ENCODE data around the gene CCT8. TPM values are rescaled to one million over a fixed set of nuclear protein-coding genes. Genes with fewer than 3 reads are reported as not detected.

Gene CCT8
- polyA plus RNA-seq, 1 of the 3 experiments (the other 2 are of a cell fraction): 102 TPM

- TF ChIP-seq ZBTB33 (IDR thresholded peaks at IDR 0.05; ENCODE audit: borderline replicate concordance, low read depth): no peak
- TF ChIP-seq FOSL2 (IDR thresholded peaks at IDR 0.05; ENCODE audit: borderline replicate concordance, low read depth): no peak
- TF ChIP-seq GABPA (IDR thresholded peaks at IDR 0.05; ENCODE audit: low read depth): no peak
- no peak for TF ChIP-seq REST (IDR thresholded peaks at IDR 0.05; ENCODE audit: low read depth, low read length)
- TF ChIP-seq TCF12 (IDR thresholded peaks at IDR 0.05): no peak
These were observed 44.0 kb upstream of the CCT8 start (continued) for GRCh38 chr21:29117372-29117955.

GRCh38 chr21:29115899-29116298 is 42.5 kb upstream of the CCT8 start:
- POLR2A ChIA-PET: no interaction called here
- Histone ChIP-seq H4K20me1 (ENCODE audit: insufficient read depth) (no peaks in the 10 kb centered on the region), H3K36me3 (replicated peaks in 1 of 2; ENCODE audit: control insufficient read depth in 1 of 2, insufficient read depth in 2 of 2, low read length in 1 of 2) (no peaks in the 10 kb centered on the region), H3K9ac (no peak overlapping the region), H2AFZ (ENCODE audit: low read depth) (no peak overlapping the region), H3K4me2 (no peak overlapping the region), H3K27me3 (ENCODE audit: insufficient read depth) (no peaks in the 10 kb centered on the region), H3K9me2 (no peaks in the 10 kb centered on the region), H3F3A (replicated peaks; ENCODE audit: insufficient read depth) (no peaks in the 10 kb centered on the region), H3K27ac (ENCODE audit: low read depth in 2 of 2, low read length in 1 of 2) (no peak overlapping the region), H3K9me3 (no peaks in the 10 kb centered on the region), H3K4me1 (ENCODE audit: control insufficient read depth in 1 of 2, insufficient read depth in 2 of 2, low read depth in 1 of 2, low read length in 1 of 2) (peaks cover 0 to 10% of the 10 kb centered on the region in 2 experiments; a peak in 1 of 4 replicates), H3K79me2 (ENCODE audit: insufficient read depth) (no peaks in the 10 kb centered on the region), H3K4me3 (ENCODE audit: low read depth in 2 of 2, low read length in 1 of 2) (no peak overlapping the region)
- CTCF ChIA-PET: interaction anchor here (0.6 kb wide), 1 partner anchor 60 kb away, joined by 3 read pairs; no protein-coding TSS in a partner anchor
- WGBS (ENCODE audit: low lambda C conversion rate): 88% methylated on average over 8 of the region's 8 CpGs
- no peak for DNase-seq
- no peak for TF ChIP-seq FOXM1 (IDR thresholded peaks at IDR 0.05; ENCODE audit: low read depth)
- no peak for TF ChIP-seq TAF1 (IDR thresholded peaks at IDR 0.05; ENCODE audit: borderline replicate concordance, low read depth, low read length)
- TF ChIP-seq MAX (IDR thresholded peaks at IDR 0.05; ENCODE audit: low read depth): no peak
- no peak for TF ChIP-seq JUND (IDR thresholded peaks at IDR 0.05)
